ENCODE results near the gene CETP. TPM values are rescaled to one million over a fixed set of nuclear protein-coding genes. Genes with fewer than 3 reads are reported as not detected.
"Not testable (repeated sequence)": the region's sequence is repeated elsewhere in the genome, so short reads cannot be mapped to it uniquely, and the experiment has no call there.

Gene CETP
- total RNA-seq, 1 experiment from 2014 or later, result not detected

DNA sequence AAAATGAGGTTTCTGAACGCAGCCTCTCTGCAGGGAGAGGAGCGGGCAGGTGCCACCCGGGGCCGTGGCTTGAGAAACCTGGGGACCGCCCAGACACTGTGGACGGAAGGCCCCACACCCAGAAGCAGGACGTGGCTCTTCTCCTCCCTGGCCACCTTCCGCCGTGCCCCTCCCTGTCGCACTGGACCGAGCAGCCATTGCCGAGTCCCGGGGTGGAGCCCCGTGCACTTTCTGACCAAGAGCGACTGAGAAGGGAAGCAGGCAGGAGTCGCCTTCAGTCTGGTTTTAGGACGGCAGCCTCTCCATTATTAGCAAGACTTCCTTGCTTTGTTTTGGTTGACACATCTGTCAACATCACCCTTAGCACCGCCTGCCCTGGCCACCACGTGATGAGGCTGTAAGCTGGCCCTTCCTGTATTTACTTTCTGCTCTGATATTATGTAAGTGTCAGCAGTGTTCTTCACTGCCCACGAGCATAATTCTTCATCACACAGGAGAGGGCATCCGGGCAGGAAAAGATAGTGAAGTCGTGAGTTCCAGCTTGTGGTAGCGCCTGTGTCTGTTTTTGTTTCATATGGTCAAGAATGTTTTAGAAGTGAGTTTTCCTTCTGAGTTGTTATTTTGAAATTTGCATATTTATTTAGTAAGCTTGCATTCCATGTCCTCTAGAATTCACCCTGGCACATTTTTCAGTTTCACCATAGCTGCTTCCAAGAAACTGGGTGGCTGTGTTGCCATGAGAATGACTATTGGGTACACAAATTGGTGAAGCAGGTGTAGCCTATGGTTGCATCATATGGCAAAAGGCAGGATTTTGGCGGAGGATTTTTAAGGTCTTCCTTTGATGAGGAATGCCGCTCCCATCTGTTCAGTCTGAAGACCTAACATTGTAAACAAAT, 28.8 kb upstream of the CETP start:
- in situ Hi-C loops (cut with HindIII; ENCODE audit: low pct_unique_long_range_greater_than_20kb, low sequenced_read_pairs), result no loop called here
- DNase-seq (ENCODE audit: low read depth, low spot score), result peak; percentile 69

GRCh38 chr16:56933828-56934598, 27.7 kb upstream of the CETP start:
- in situ Hi-C loops (cut with HindIII; ENCODE audit: low pct_unique_long_range_greater_than_20kb, low sequenced_read_pairs), result no loop called here
- DNase-seq (ENCODE audit: low read depth, low spot score), result no peak

DNA sequence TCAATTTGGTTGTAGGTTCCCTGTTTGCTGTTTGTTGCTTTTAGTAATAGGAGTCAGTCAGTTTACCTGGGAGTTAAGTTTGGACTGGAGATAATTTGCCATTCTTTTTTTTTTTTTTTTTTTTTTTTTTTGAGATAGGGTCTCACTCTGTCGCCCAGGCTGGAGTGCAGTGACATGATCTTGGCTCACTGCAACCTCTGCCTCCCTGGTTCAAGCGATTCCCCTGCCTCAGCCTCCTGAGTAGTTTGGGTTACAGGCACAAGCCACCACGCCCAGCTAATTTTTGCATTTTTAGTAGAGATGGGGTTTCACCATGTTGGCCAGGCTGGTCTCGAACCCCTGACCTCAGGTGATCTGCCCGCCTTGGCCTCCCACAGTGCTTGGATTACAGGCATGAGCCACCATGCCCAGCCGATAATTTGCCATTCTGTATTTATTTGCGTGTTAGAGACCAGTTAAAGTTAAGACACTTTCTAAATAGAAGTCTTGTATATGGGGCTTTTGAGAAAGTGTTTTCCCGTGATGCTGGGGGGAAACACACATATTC, 27.1 kb upstream of the CETP start:
- in situ Hi-C loops (cut with HindIII; ENCODE audit: low pct_unique_long_range_greater_than_20kb, low sequenced_read_pairs); DNase-seq (ENCODE audit: low read depth, low spot score): not testable (repeated sequence)

- in situ Hi-C loops (cut with HindIII; ENCODE audit: low pct_unique_long_range_greater_than_20kb, low sequenced_read_pairs), result no loop called here
- no peak for DNase-seq (ENCODE audit: low read depth, low spot score)
Measured at GRCh38 chr16:56935201-56935600, 26.5 kb upstream of the CETP start.

DNA sequence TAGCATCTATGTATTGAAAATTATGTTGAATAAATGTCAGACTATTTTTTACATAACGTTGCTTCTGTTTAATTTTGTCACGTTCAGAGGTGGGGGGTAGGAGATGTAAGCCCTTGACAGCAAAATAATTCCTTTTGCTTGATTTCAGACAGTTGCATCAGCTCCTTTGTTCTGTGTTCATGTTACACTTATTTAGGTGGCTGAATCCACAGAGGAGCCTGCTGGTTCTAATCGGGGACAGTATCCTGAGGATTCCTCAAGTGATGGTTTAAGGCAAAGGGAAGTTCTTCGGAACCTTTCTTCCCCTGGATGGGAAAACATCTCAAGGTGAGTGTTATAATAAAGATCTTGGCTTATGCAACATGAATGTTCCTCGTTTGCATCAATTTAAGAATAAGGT, 25.3 kb upstream of the CETP start:
- in situ Hi-C loops (cut with HindIII; ENCODE audit: low pct_unique_long_range_greater_than_20kb, low sequenced_read_pairs), result no loop called here
- no peak for DNase-seq (ENCODE audit: low read depth, low spot score)

DNA sequence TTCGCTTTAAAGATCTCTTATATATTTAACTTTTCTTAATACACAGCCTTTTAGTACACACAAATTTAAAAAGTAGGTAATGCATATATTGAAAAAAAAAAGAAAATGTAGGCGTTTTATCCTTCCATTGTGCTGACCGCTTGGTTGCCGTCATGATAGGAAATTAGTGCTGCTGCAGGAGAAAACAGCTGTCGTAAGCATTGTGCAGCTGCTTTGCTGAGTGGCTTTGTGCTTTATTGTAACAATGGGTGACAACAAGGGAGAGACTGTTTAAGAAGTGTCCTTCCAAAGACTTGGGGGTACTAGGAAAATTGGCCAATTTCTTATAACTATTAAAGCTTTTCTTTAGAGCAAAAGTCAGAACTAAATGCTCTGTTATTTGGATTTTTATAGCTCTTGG, 24.8 kb upstream of the CETP start:
- in situ Hi-C loops (cut with HindIII; ENCODE audit: low pct_unique_long_range_greater_than_20kb, low sequenced_read_pairs), result no loop called here

GRCh38 chr16:56938664-56939513, 22.9 kb upstream of the CETP start:
- DNase-seq (ENCODE audit: low read depth, low spot score), result no peak
- in situ Hi-C loops (cut with HindIII; ENCODE audit: low pct_unique_long_range_greater_than_20kb, low sequenced_read_pairs), result no loop called here

More for the DNA sequence above, 24.8 kb upstream of the CETP start:
- DNase-seq (ENCODE audit: low read depth, low spot score), result no peak

DNA sequence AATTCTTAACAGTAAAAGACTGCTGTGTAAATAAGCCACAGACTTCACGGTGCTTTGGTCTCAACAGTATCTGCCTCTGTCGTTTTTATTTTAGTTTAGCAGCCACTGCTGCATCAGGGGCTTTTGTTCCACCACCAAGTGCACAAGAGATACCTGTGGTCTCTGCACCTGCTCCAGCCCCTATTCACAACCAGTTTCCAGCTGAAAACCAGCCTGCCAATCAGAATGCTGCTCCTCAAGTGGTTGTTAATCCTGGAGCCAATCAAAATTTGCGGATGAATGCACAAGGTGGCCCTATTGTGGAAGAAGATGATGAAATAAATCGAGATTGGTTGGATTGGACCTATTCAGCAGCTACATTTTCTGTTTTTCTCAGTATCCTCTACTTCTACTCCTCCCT, 21.9 kb upstream of the CETP start:
- no peak for DNase-seq (ENCODE audit: low read depth, low spot score)
- in situ Hi-C loops (cut with HindIII; ENCODE audit: low pct_unique_long_range_greater_than_20kb, low sequenced_read_pairs), result no loop called here

- in situ Hi-C loops (cut with HindIII; ENCODE audit: low pct_unique_long_range_greater_than_20kb, low sequenced_read_pairs), result no loop called here
- DNase-seq (ENCODE audit: low read depth, low spot score), result no peak
Measured at GRCh38 chr16:56941092-56941491, 20.7 kb upstream of the CETP start.

GRCh38 chr16:56941856-56942331, 19.9 kb upstream of the CETP start:
- DNase-seq (ENCODE audit: low read depth, low spot score), result no peak
- in situ Hi-C loops (cut with HindIII; ENCODE audit: low pct_unique_long_range_greater_than_20kb, low sequenced_read_pairs), result no loop called here

DNA sequence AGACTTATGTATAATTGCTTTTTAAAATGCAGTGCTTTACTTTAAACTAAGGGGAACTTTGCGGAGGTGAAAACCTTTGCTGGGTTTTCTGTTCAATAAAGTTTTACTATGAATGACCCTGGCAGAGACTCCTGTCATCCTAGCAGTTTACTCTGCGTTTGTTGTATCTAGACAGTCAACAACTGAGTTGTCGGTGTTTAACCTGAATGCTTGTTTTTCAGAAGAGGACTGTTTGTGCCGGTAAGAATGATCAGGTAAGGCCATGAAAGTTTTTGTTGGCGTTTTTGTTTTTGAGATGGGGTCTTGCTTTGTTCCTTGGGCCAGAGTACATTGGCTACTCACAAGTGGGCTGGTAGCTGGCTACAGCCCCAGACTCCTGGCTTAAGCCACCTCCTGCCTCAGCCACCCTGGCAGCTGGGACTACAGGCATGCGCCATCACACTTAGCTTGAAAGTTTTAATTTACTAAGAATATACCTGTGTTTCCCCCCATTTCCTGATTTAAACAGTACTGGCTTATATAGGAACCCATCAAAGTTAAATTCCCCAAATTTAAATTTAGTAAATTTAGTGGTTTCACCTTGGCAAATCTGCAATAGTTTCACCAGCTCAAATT, 17.9 kb upstream of the CETP start:
- in situ Hi-C loops (cut with HindIII; ENCODE audit: low pct_unique_long_range_greater_than_20kb, low sequenced_read_pairs), result no loop called here
- DNase-seq (ENCODE audit: low read depth, low spot score), result no peak

GRCh38 chr16:56944954-56945839, 16.6 kb upstream of the CETP start:
- in situ Hi-C loops (cut with HindIII; ENCODE audit: low pct_unique_long_range_greater_than_20kb, low sequenced_read_pairs), result no loop called here
- DNase-seq (ENCODE audit: low read depth, low spot score), result no peak

DNA sequence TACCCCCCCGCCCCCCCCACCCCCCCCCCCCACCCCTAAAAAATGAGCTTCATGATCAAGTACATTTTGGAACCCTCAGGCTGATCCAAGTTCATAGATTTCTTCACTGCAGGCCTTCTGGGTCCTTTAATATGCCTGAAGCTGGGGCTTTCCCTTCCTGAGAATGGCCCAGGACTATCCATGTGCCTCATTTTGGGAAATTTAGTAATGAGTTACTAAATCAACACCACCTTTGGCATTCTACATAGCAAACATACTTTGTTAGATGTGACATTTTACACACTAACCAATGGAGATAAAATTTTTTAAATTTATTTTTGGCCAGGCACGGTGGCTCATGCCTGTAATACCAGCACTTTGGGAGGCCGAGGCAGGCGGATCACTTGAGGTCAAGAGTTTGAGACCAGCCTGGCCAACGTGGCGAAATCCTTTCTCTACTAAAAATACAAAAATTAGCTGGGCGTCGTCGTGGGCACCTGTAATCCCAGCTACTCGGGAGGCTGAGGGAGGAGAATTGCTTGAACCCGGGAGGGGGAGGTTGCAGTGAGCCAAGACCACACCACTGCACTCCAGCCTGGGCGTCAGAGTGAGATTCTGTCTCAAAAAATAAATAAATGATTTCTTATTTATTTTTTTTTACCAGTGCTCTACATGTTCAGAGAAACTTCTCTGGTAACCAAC, 15.8 kb upstream of the CETP start:
- DNase-seq (ENCODE audit: low read depth, low spot score), result no peak
- in situ Hi-C loops (cut with HindIII; ENCODE audit: low pct_unique_long_range_greater_than_20kb, low sequenced_read_pairs), result no loop called here

GRCh38 chr16:56946767-56947603, 14.8 kb upstream of the CETP start:
- DNase-seq (ENCODE audit: low read depth, low spot score), result no peak
- in situ Hi-C loops (cut with HindIII; ENCODE audit: low pct_unique_long_range_greater_than_20kb, low sequenced_read_pairs), result no loop called here

- DNase-seq (ENCODE audit: low read depth, low spot score), result no peak
- in situ Hi-C loops (cut with HindIII; ENCODE audit: low pct_unique_long_range_greater_than_20kb, low sequenced_read_pairs), result no loop called here
Measured at GRCh38 chr16:56947604-56947995, 14.2 kb upstream of the CETP start.
